Hepatic stellate cell (primary cell): Measurements from ENCODE around the gene MYOM1.

Experiments
- DNase-seq: peaks from one replicate; pipeline ENCODE4 v3.0.0; 2011; ENCODE audit warnings: low spot score

Gene MYOM1

DNA sequence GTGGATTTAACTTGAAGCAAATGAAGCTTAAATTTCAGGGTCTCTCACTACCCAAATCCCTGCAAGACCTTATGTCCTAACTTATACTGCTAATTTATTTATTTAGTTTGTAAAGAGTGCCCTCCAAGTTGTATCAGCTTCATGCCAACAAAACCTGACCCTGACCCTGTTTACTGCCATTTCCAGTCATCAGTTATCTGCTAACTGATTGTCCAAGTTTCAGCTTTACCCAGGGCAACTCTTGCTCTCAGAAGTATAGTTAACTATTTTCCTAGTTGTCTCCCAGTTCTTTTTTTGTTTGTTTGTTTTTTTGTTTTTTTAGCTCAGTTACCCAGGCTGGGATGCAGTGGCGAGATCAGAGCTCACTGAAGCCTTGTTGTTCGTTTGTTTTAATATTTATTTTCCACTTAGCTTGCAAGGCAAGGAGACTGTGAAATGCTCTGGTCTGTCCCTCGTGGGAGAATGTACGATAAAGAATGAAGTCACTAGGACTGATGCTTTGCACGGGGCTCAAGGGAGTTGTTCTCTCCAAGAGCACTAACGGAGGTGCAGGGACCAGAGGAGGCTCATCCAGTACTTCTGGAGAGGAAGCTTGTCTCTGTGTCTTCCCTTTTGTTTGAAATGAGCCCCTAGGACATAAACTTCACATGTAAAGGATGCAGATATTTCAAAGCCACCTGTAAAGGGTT, 35.3 kb downstream of the MYOM1 start:
- no peak for DNase-seq

DNA sequence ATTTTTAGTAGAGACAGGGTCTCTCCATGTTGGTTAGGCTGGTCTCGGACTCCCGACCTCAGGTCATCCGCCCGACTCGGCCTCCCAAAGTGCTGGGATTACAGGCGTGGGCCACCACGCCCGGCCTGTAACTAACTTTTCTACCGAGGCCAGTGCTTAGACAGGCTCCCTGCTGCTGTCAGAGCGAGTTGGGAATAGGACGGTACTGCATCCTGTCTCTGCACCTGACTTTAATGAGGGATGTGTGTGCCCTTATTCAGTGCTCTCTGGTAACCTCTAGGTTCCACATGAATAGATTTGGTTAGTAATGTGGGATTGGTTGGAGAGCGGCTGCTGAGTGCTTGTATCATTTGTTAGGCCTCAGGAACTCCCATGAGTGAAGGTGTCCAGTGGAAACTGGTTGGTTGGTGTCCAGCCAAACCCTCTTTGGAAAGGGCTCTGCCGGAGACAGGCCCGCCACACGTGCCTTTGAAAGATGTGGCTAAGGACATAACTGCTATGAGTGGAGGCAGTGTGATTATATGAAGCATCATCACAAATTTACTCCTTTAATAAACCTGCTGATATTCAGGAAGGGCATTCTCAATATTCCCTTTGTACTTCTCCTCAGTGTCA, 36.6 kb downstream of the MYOM1 start:
- DNase-seq = no peak

- DNase-seq = peak; percentile 59
Measured at GRCh38 chr18:3180325-3180724, 39.4 kb downstream of the MYOM1 start.

GRCh38 chr18:3179430-3180089, 40.2 kb downstream of the MYOM1 start:
- no peak for DNase-seq

DNA sequence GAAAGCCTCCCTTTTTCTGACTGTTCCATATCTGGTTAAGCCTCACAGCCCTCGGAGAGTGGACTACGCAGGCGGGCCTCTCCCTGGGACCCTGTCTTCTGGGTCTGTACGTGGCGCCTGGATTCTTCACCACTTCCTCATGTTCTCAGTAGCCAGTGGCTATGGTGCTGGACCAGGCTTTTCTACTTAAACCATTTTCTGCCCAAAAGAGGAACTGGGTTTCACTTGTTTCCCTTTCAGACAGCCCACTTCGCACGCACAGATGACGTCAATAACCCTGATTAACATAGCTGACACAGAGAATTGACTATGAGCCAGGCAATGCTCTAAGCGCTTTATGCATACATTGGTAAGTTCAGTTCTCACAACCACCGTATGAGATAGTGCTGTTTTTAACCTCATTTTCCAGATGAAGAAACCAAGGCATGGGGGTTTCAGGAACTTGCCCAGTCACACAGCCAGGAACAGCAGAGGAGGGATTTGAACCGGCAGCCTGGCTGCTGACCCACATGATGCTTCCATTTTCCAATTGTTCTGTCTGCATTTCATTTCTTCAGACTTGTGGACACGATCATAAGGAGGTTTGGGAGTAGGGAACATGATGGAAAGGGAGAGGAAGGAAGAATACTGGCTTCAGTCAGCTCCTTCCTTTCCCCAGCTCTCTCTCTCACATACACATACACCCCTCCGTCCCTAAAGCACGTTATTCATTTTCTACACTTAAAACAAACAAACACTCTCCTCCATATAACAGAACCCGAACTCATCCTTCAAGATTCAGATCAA, 41.7 kb downstream of the MYOM1 start:
- no peak for DNase-seq

DNA sequence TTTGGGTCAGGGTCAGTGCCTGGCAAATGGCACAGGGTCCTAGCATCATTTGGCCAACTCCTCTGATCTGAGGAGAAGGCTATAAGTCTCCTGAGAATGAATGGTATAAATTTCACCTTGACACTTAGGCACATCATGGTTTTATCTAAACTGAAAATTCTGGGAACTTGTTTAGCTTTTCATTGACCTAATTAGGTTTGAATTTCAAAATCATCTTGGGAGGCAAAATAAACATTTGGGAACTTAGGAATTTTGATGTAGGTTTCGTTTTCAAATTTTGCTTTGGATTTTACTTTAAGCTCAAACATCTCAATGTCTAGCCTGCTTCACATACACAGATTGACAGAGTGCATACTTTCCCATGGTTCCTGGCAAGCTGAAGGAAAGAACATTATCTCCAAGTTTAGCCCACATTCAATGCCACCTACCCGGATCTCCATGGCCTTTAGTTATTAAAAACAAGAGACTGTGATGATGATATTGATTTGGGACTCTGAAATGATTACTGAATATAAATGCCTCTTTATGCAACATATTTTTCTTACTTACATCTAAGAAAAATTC, 44.5 kb downstream of the MYOM1 start:
- DNase-seq = no peak

DNA sequence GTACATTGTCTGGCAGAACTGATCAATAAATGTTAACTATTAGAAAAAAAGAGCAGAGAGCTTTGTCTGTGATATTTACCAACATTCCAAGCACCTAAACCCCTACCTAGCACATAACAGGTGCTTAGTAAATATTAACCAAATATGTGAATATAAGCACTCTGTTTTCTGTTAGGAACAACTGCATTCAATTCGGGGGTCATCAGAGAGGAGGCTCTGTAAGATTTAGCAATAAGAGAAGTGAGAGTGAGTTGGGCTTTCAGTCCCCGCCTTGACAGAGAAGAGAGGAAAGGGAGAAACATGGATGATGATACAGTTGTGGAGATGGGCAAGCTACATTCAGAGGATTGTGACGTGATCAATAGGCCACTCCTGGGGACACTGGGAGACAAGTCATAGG, 47.7 kb downstream of the MYOM1 start:
- no peak for DNase-seq

DNA sequence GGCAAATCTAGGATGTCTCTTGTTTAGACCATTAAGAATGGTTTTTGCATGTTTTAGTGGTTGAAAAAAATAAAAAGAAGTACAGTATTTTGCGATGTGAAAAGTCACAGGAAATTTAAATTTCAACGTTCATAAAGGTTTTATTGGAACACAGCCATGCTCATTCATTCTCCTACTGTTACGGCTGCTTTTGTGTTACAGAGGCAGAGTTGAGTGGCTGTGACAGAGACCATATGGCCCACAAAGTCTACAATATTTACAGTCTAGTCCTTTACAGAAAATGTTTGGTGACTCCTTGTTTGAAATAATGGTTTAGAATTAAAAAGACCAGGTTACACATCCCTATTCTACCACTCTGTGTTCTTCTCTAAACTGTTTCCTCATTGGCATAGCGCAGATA, 48.1 kb downstream of the MYOM1 start:
- no peak for DNase-seq

- no peak for DNase-seq
Measured at GRCh38 chr18:3170441-3171161, 49.2 kb downstream of the MYOM1 start.

DNA sequence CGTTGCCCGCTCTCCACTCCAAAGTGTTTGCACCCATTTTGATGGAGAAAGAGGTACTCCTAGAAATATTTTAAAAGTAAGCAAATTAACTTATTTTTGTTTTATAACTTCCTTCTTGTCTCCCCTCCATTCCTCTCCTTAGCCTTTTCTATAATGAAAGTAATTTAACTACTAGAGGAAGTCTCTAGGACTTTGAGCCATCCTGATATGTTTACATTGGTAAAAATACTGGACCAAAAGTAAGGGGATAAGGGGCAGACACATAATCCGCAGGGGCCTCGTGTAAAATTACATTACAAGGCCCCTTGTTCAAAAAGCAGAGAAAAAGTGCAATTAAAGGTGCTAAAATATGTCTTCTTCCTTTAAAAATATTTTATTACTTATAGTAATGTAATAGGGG, 55.4 kb downstream of the MYOM1 start:
- DNase-seq = no peak

GRCh38 chr18:3163968-3164367, 55.8 kb downstream of the MYOM1 start:
- no peak for DNase-seq

DNA sequence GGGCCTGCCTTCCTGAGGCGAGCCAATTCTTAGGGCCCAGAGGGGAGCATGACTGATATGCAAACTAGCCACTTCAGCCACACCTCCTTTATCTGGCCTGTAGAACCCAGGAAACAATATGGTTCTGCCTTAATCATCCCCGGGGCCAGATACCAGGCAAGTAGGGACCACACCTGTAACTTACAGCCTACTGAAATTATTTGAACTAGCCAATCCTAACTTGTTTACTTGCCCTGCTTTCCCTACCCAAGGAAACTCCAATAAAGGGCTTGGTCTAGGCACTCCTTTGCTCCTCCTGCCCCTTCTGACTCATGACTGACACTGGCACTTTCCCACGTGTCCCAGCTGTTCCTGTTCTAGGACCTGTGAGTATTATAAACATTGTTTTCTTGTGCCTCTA, 57.6 kb downstream of the MYOM1 start:
- no peak for DNase-seq

DNA sequence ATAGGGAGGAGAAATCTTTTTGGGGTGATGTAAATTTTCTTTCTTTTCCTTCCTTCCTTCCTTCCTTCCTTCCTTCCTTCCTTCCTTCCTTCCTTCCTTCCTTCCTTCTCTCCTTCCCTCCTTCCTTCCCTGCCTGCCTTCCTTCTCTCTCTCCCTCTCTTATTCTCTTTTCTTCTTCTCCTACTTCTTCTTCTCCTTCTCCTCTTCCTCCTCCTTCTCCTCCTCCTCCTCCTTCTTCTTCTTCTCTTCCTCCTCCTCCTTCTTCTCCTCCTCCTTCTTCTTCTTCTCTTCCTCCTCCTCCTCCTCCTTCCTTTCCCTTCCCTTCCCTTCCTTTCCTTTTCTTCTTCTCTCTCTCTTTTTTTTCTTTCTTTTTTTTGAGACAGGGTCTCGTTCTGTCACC, 59.9 kb downstream of the MYOM1 start:
- DNase-seq = no peak

- no peak for DNase-seq
Measured at GRCh38 chr18:3157606-3158005, 62.2 kb downstream of the MYOM1 start.

DNA sequence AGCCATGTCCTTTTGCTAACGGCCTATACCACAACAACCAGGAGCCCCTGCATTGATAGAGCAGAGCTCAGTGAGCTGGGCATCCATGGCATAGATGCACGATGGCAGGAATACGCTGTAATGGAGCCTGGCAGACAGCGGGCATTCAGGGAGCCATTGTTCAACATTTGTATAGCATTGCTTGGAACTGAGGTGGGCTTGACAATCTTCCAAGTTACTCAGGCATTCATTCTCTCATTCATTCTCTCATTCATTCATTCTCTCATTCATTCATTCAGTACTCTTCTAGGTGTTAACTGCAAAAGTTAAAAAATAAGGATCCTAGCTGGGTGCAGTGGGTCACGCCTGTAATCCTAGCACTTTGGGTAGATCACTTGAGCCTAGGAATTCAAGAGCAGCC, 62.7 kb downstream of the MYOM1 start:
- DNase-seq = no peak

DNA sequence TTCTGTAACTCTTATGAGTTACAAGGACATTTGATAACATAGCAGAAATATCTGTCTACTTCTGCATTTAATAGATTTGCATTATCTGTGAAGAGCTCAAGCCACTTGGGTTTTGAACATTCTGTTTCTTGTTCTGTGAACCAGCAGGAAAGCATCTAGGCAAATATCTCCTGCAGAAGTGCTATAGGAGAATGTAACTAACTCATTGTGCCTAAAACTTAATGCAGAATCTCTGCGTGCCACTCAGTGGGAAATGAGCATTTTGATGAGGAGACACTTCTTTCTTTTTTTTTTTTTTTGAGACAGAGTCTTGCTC, 63.5 kb downstream of the MYOM1 start:
- no peak for DNase-seq

GRCh38 chr18:3154214-3154613, 65.6 kb downstream of the MYOM1 start:
- DNase-seq = no peak

- no peak for DNase-seq
Measured at GRCh38 chr18:3153107-3153704, 66.6 kb downstream of the MYOM1 start.

- no peak for DNase-seq
Measured at GRCh38 chr18:3152294-3152693, 67.5 kb downstream of the MYOM1 start.

DNA sequence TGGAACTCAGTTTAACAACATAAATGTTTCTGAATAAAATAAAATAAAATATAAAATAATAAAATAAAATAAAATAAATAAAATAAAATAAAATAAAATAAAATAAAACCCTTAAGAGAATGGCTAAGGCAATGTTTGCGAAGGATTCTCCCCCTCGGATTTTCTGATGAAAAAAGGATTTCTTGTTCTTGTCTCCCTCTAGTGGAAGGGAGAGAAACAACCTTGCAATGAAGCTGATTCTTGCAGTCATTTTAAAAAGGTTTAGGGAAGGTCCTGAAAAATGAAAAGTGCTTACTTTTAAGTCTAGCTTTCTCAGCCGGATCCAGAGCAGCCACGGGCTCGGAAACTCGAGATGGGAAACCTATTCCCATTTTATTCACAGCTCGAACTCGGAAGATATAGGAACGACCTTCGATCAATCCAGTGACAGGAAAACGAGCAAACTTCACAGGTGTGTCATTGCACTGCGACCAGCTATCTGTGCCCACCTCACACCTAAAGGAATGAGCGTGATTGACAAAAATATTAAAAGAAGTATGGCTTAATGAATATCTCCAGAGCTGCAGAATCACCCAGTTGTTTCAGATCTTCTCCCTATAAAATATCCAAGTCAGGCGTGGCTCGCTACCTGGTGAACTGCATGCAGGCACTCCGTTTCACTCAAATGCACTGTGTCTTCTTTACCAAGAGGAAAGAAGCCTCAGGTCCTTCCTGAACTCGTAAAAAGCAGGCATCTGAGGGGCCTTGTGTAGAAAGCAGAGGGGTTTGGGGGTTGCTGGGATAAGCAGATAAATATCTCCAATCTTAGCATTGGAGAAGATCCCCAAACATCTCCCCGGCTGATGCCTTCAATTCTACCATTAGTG, 68.1 kb downstream of the MYOM1 start:
- peak; percentile 34 for DNase-seq

GRCh38 chr18:3150688-3151087, 69.1 kb downstream of the MYOM1 start:
- no peak for DNase-seq
